ENCODE data around the gene MAP2K4. TPM values are rescaled to one million over a fixed set of nuclear protein-coding genes. Genes with fewer than 3 reads are reported as not detected.

Gene MAP2K4
- total and polyA plus RNA-seq, 2 of the 4 experiments (the other 2 are of a cell fraction): 14.5 to 32.6 TPM

- intact Hi-C loops (cut with micrococcal nuclease) (no loop called here), dilution Hi-C loops (cut with HindIII; ENCODE audit: low sequenced_read_pairs, unreplicated experiment) (no loop called here), in situ Hi-C loops (cut with MboI; ENCODE audit: low sequenced_read_pairs) (no loop called here)
- no peak overlapping the region for H3K23ac ChIP-seq (ENCODE audit: low read depth, low read length)
- WGBS, 2 experiments (ENCODE audit: extremely low coverage in 2 of 2, insufficient read length in 1 of 2): no CpG with 5 or more reads among the region's 2 CpGs
- no peak overlapping the region for H3K56ac ChIP-seq (ENCODE audit: extremely low read depth, insufficient read depth, low read length)
- H3K9me1 ChIP-seq (ENCODE audit: insufficient read depth, low read length): no peaks in the 10 kb centered on the region
- H3K79me1 ChIP-seq (ENCODE audit: low read depth in 1 of 2, low read length in 2 of 2): peaks cover 37 to 56% of the 10 kb centered on the region in 2 experiments
- H3K27ac ChIP-seq (ENCODE audit: insufficient read depth, low read length): no peak overlapping the region
- no peaks in the 10 kb centered on the region for H3K27me3 ChIP-seq (ENCODE audit: control insufficient read depth, insufficient read depth, low read length)
- H2AFZ ChIP-seq (replicated peaks; ENCODE audit: low read length, poor library complexity): no peak overlapping the region
- H2BK120ac ChIP-seq (ENCODE audit: low read depth, low read length): no peak overlapping the region
- H2AK9ac ChIP-seq (replicated peaks; ENCODE audit: low read depth, low read length, poor library complexity): no peak overlapping the region
- TF ChIP-seq RAD21 (IDR thresholded peaks at IDR 0.05; ENCODE audit: low read length) (no peak), MXI1 (IDR thresholded peaks at IDR 0.05; ENCODE audit: borderline replicate concordance, low read depth, low read length) (no peak), NFE2L2 (IDR thresholded peaks at IDR 0.05; ENCODE audit: low read depth, low read length) (no peak), ELK1 (IDR thresholded peaks at IDR 0.05; ENCODE audit: borderline replicate concordance, low read depth, low read length) (no peak), CEBPB (IDR thresholded peaks at IDR 0.05; ENCODE audit: low read depth, low read length) (no peak), POLR2A (IDR thresholded peaks at IDR 0.05; ENCODE audit: low read depth, low read length) (no peak), USF2 (IDR thresholded peaks at IDR 0.05; ENCODE audit: low read depth, low read length) (no peak), RCOR1 (IDR thresholded peaks at IDR 0.05; ENCODE audit: insufficient replicate concordance, low read length) (no peak), CHD1 (IDR thresholded peaks at IDR 0.05; ENCODE audit: low read depth, low read length) (no peak), RFX5 (IDR thresholded peaks at IDR 0.05; ENCODE audit: low read depth, low read length) (no peak), FOS (IDR thresholded peaks at IDR 0.05; ENCODE audit: low read depth, low read length) (no peak), SMC3 (IDR thresholded peaks at IDR 0.05; ENCODE audit: low read depth, low read length) (no peak)
- no peak overlapping the region for H3K14ac ChIP-seq (replicated peaks; ENCODE audit: low read depth, low read length)
- no peak overlapping the region for H3K18ac ChIP-seq (ENCODE audit: low read depth, low read length)
- no peak overlapping the region for H2BK20ac ChIP-seq (ENCODE audit: low read depth, low read length)
- H4K5ac ChIP-seq (ENCODE audit: low read depth, low read length): no peak overlapping the region
- H4K8ac ChIP-seq (ENCODE audit: low read depth in 2 of 2, low read length in 2 of 2): no peak overlapping the region
- BruUV-seq (replicated peaks): no TSS peak
- H4K20me1 ChIP-seq (ENCODE audit: insufficient read depth, low read length): peaks cover 66% of the 10 kb centered on the region
- DNase-seq (no peak), ATAC-seq (ENCODE audit: low read depth) (no peak)
- no peak overlapping the region for H3K9ac ChIP-seq (ENCODE audit: low read depth, low read length)
- H3K4me3 ChIP-seq (ENCODE audit: insufficient read depth, low read depth, low read length): no peak overlapping the region
- peaks cover 1% of the 10 kb centered on the region; the same call in 1 of the 2 replicates for H3K36me3 ChIP-seq (ENCODE audit: control insufficient read depth, insufficient read depth, low read length)
- H2BK15ac ChIP-seq (ENCODE audit: low read depth, low read length): no peak overlapping the region
- ChIA-PET POLR2A (ENCODE audit: unreplicated experiment) (no interaction called here), CTCF (interaction anchor here (0.5 kb wide), 1 partner anchor 150 kb away, joined by 3 read pairs; no protein-coding TSS in a partner anchor)
- no peak overlapping the region for H2AK5ac ChIP-seq (ENCODE audit: low read depth, low read length)
- no peak overlapping the region for H4K91ac ChIP-seq (ENCODE audit: insufficient read depth, low read depth, low read length)
- H3K4me1 ChIP-seq (ENCODE audit: control insufficient read depth, insufficient read depth, low read length): no peaks in the 10 kb centered on the region
- no peak overlapping the region for H3K4ac ChIP-seq (ENCODE audit: low read depth, low read length)
- no peak overlapping the region for H3K4me2 ChIP-seq (ENCODE audit: low read depth, low read length)
- H3K9me3 ChIP-seq (ENCODE audit: control insufficient read depth, insufficient read depth, low read length): no peaks in the 10 kb centered on the region
- H2BK5ac ChIP-seq (ENCODE audit: low read depth, low read length, poor library complexity, severe bottlenecking): no peak overlapping the region
These were observed 7.9 kb downstream of the MAP2K4 start for GRCh38 chr17:12028611-12029010.

Measured in IMR-90 (cell line).